Stromal cell of bone marrow (primary cell): Measurements from ENCODE around the gene WDR59.

ENCODE experiments used
- DNase-seq: peaks from one replicate; pipeline ENCODE4 v3.0.0-alpha.2; 2012; ENCODE audit warnings: low read depth

Gene WDR59

GRCh38 chr16:74903901-74904678 lies 80.8 kb downstream of the WDR59 start:
- no peak for DNase-seq

- DNase-seq = no peak
These were observed 81.8 kb downstream of the WDR59 start for GRCh38 chr16:74903120-74903519.

GRCh38 chr16:74902161-74902560 lies 82.8 kb downstream of the WDR59 start:
- no peak for DNase-seq

GRCh38 chr16:74901606-74902005 lies 83.3 kb downstream of the WDR59 start:
- peak; percentile 9 for DNase-seq

- no peak for DNase-seq
These were observed 85.1 kb downstream of the WDR59 start for GRCh38 chr16:74899816-74900215.

GRCh38 chr16:74898659-74899058 lies 86.3 kb downstream of the WDR59 start:
- no peak for DNase-seq

GRCh38 chr16:74896389-74897370 lies 88.2 kb downstream of the WDR59 start:
- DNase-seq = peak; percentile 71

- no peak for DNase-seq
These were observed 91.4 kb downstream of the WDR59 start for GRCh38 chr16:74893541-74893940.

- no peak for DNase-seq
These were observed 92.1 kb downstream of the WDR59 start for GRCh38 chr16:74892574-74893461.

- no peak for DNase-seq
These were observed 96.0 kb downstream of the WDR59 start for GRCh38 chr16:74888888-74889287.

GRCh38 chr16:74888232-74888862 lies 96.6 kb downstream of the WDR59 start:
- no peak for DNase-seq

- DNase-seq = no peak
These were observed 97.8 kb downstream of the WDR59 start for GRCh38 chr16:74887084-74887483.

- no peak for DNase-seq
These were observed 107.2 kb downstream of the WDR59 start for GRCh38 chr16:74877706-74878105.

GRCh38 chr16:74874912-74875546 lies 109.9 kb downstream of the WDR59 start:
- no peak for DNase-seq

- DNase-seq = no peak
These were observed 110.8 kb downstream of the WDR59 start for GRCh38 chr16:74874123-74874522.

- no peak for DNase-seq
These were observed 112.6 kb downstream of the WDR59 start for GRCh38 chr16:74872302-74872701.

- no peak for DNase-seq
These were observed 113.3 kb downstream of the WDR59 start for GRCh38 chr16:74871608-74872007.

- DNase-seq = no peak
These were observed 116.4 kb downstream of the WDR59 start for GRCh38 chr16:74868501-74868900.

- no peak for DNase-seq
These were observed 116.9 kb downstream of the WDR59 start for GRCh38 chr16:74868035-74868434.

- DNase-seq = no peak
These were observed 117.6 kb downstream of the WDR59 start for GRCh38 chr16:74867281-74867849.
